Mucosa of descending colon (tissue), 3 donors: ENCODE measurements around the gene PADI2. TPM values are rescaled to one million over a fixed set of nuclear protein-coding genes. Genes with fewer than 3 reads are reported as not detected.
"Not testable (repeated sequence)": the region's sequence is repeated elsewhere in the genome, so short reads cannot be mapped to it uniquely, and the experiment has no call there.

Experiments
- ATAC-seq: fragments of 200-7000 bp; cut with Tn5 transposase; one replicate; pipeline ENCODE4 v1.9.1; 2020; ENCODE audit warnings: mild to moderate bottlenecking, moderate library complexity
- DNase-seq, 3 donors: peaks; one replicate each; pipeline ENCODE4 v3.0.0-alpha.2; 2020
- H3K36me3 ChIP-seq: fragments of 200-600 bp; one replicate; pipeline ENCODE4 v1.8.0; 2021; ENCODE audit warnings: low read depth, mild to moderate bottlenecking
- H3K4me1 ChIP-seq: fragments of 200-600 bp; one replicate; pipeline ENCODE4 v1.8.0; 2021; ENCODE audit warnings: low read depth, mild to moderate bottlenecking
- H3K4me3 ChIP-seq: fragments of 200-600 bp; one replicate; pipeline ENCODE4 v1.8.0; 2021; ENCODE audit warnings: mild to moderate bottlenecking
- H3K9me3 ChIP-seq: fragments of 200-600 bp; one replicate; pipeline ENCODE4 v1.8.0; 2021; ENCODE audit warnings: mild to moderate bottlenecking
- CTCF ChIP-seq: fragments of 200-600 bp; IDR thresholded peaks from one replicate; pipeline ENCODE4 v1.8.0; 2022; ENCODE audit warnings: antibody characterized with exemption, mild to moderate bottlenecking
- intact Hi-C, 2 donors: fragments of 100-400 bp; cut with DNase I in 1 of 2; cut with micrococcal nuclease in 1 of 2; formaldehyde crosslinking; loops; one replicate each; pipeline versions ENCODE4 v1.11.0 to v1.11.1; 2022; cut with DNase I, micrococcal nuclease
- total RNA-seq, 3 donors: library from RNA; stranded (reverse); fragmentation: NEBNext Ultra II Directional in 2 of 3; extraction: Animal tissue kit (Norgen Biotek cat#: 25700) in 2 of 3; gene quantifications; one replicate each; pipeline versions ENCODE4 v1.2.1 to v1.2.4, GENCODE V29; 2021 to 2023
- donor health status: DM: no; HTN: no; CAD: no; lungs with moderate emphysema.
- donor health status: DM: no; HTN: no; CAD: no.
- donor health status: DM: no; HTN: yes; CAD: no.

Gene PADI2
- total RNA-seq, 3 donors from 2014 or later = 105 to 398 (median 163) TPM

- DNase-seq (no peak), ATAC-seq (no peak)
- Histone ChIP-seq H3K4me3 (no peak overlapping the region), H3K36me3 (no peaks in the 10 kb centered on the region), H3K4me1 (no peaks in the 10 kb centered on the region), H3K9me3 (peaks cover 5% of the 10 kb centered on the region)
- TF ChIP-seq CTCF = no peak
- intact Hi-C loops = no loop called here
Observed at GRCh38 chr1:17068789-17069188, 50.5 kb downstream of the PADI2 start.

GRCh38 chr1:17067465-17068240, 51.6 kb downstream of the PADI2 start:
- Histone ChIP-seq H3K36me3 (no peaks in the 10 kb centered on the region), H3K9me3 (peaks cover 5% of the 10 kb centered on the region), H3K4me1 (no peaks in the 10 kb centered on the region), H3K4me3 (no peak overlapping the region)
- DNase-seq (no peak), ATAC-seq (no peak)
- intact Hi-C loops = no loop called here
- TF ChIP-seq CTCF = no peak

- ATAC-seq (peak; percentile 8), DNase-seq (no peak)
- Histone ChIP-seq H3K4me1 (no peaks in the 10 kb centered on the region), H3K36me3 (no peaks in the 10 kb centered on the region), H3K4me3 (no peak overlapping the region), H3K9me3 (peaks cover 5% of the 10 kb centered on the region)
- intact Hi-C loops = no loop called here
- no peak for TF ChIP-seq CTCF
Observed at GRCh38 chr1:17067069-17067426, 52.2 kb downstream of the PADI2 start.

- H3K36me3 ChIP-seq = no peaks in the 10 kb centered on the region
- no peak for TF ChIP-seq CTCF
- no peaks in the 10 kb centered on the region for H3K4me1 ChIP-seq
- ATAC-seq (peak; percentile 26), DNase-seq (no peak)
- H3K9me3 ChIP-seq = peaks cover 5% of the 10 kb centered on the region
- no peak overlapping the region for H3K4me3 ChIP-seq
- intact Hi-C loops = no loop called here
Observed at GRCh38 chr1:17066361-17067068, 52.7 kb downstream of the PADI2 start.

GRCh38 chr1:17065666-17066065, 53.6 kb downstream of the PADI2 start:
- peak; percentile 10 for ATAC-seq

GRCh38 chr1:17062751-17063150, 56.5 kb downstream of the PADI2 start:
- intact Hi-C loops, H3K4me3 ChIP-seq, H3K9me3 ChIP-seq, DNase-seq, H3K36me3 ChIP-seq, H3K4me1 ChIP-seq, ATAC-seq: not testable (repeated sequence)

More at GRCh38 chr1:17065666-17066065, 53.6 kb downstream of the PADI2 start:
- Histone ChIP-seq H3K36me3 (no peaks in the 10 kb centered on the region), H3K4me3 (no peak overlapping the region), H3K4me1 (no peaks in the 10 kb centered on the region), H3K9me3 (peaks cover 5% of the 10 kb centered on the region)
- DNase-seq = no peak
- intact Hi-C loops = no loop called here
- no peak for TF ChIP-seq CTCF
